Sigmoid colon (tissue), 7 donors: ENCODE data around the gene CFAP100. TPM values are rescaled to one million over a fixed set of nuclear protein-coding genes. Genes with fewer than 3 reads are reported as not detected.

Source experiments
- DNase-seq: peaks from one replicate; pipeline ENCODE4 v3.0.0-alpha.2; 2019
- H3K27ac ChIP-seq, 4 donors: fragments of 200-600 bp; sonication (generic); one replicate each; pipeline ENCODE4 v1.5.1; 2016 to 2019; ENCODE audit warnings: mild to moderate bottlenecking in 1 of 4
- H3K27me3 ChIP-seq, 3 donors: fragments of 200-600 bp; sonication (generic); one replicate each; pipeline ENCODE4 v1.5.1; 2019; ENCODE audit warnings: mild to moderate bottlenecking in 1 of 3
- H3K36me3 ChIP-seq, 4 donors: fragments of 200-600 bp; sonication (generic); one replicate each; pipeline ENCODE4 v1.5.1; 2016 to 2019
- H3K4me1 ChIP-seq, 4 donors: fragments of 200-600 bp; sonication (generic); one replicate each; pipeline ENCODE4 v1.5.1; 2017 to 2019
- H3K4me3 ChIP-seq, 4 donors: fragments of 200-600 bp; sonication (generic); one replicate each; pipeline ENCODE4 v1.5.1; 2017 to 2019; ENCODE audit warnings: mild to moderate bottlenecking in 2 of 4, moderate library complexity in 1 of 4
- H3K9me3 ChIP-seq, 4 donors: fragments of 200-600 bp in 3 of 4; sonication (generic) in 3 of 4; one replicate each; pipeline versions ENCODE4 v1.5.1 to v1.6.1; 2013 to 2019
- CTCF ChIP-seq, 4 experiments: fragments of 450-650 bp in 3 of 4; fragments of 200-600 bp in 1 of 4; IDR thresholded peaks; one replicate each; pipeline ENCODE4 v1.5.1; 2016 to 2019; ENCODE audit warnings: antibody characterized with exemption in 4 of 4, mild to moderate bottlenecking in 3 of 4, moderate library complexity in 2 of 4
- EP300 ChIP-seq, 4 donors: sonication (generic); formaldehyde crosslinking; IDR thresholded peaks; one replicate each; pipeline ENCODE4 v1.6.1; 2017; ENCODE audit warnings: antibody characterized with exemption in 4 of 4
- POLR2A ChIP-seq, 2 donors: fragments of 450-650 bp; IDR thresholded peaks; one replicate each; pipeline ENCODE4 v1.6.1; 2016; ENCODE audit warnings: antibody characterized with exemption in 2 of 2, mild to moderate bottlenecking in 2 of 2, moderate library complexity in 2 of 2
- POLR2AphosphoS5 ChIP-seq, 4 donors: sonication (generic); formaldehyde crosslinking; IDR thresholded peaks; one replicate each; pipeline ENCODE4 v1.6.1; 2017; ENCODE audit warnings: antibody characterized with exemption in 4 of 4
- WGBS, 2 donors: extraction: QIAGEN DNeasy Blood & Tissue Kit; methylation state at CpG; one replicate each; pipeline ENCODE4 v1.1.7; 2013; 5-methylcytosine and 5-hydroxymethylcytosine counted together
- intact Hi-C: fragments of 100-400 bp; cut with DNase I; formaldehyde crosslinking; loops from one replicate; pipeline ENCODE4 v1.15.1; 2023
- polyA plus RNA-seq, 3 donors: library from polyadenylated mRNA; stranded (reverse); fragments of 200-250 nt; gene quantifications; one replicate each; pipeline ENCODE4 v1.2.3, GENCODE V29; 2013
- total RNA-seq, 4 donors: library from RNA; depleted of rRNA; stranded (reverse); fragments of >200 nt; gene quantifications; one replicate each; pipeline ENCODE4 v1.1.0, GENCODE V29; 2016
- donor health status: healthy with polysubstance abuse.
- donor health status: Bipolar disorder and iron deficiency.
- donor health status: healthy.

The CFAP100 gene
- total and polyA plus RNA-seq, 7 donors = not detected

DNA sequence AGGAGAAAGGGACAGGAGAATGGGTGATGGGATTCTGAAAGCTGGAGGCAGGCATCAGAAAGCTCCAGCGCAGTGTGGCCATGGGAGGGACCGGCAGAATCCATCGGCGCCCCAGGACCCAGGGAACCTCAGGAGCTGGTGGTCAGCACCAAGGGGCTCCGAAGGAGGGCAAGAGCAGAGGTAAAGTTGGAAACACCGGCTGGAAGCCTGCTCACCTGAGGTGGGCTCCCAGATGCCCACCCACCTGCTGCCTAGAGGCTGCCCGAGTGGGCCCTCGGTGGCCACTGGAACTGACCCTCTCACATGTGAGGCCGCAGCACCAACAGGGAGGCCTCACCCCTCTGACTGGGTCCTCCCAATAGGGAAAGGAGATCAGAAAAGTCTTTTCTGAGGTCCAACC, 91.2 kb downstream of the CFAP100 start:
- intact Hi-C loops = no loop called here
- DNase-seq = no peak
- WGBS, 2 donors = 97% methylated on average over 9 of the region's 9 CpGs
- H3K4me3 ChIP-seq = no peak overlapping the region
- H3K27ac ChIP-seq = no peak overlapping the region
- H3K9me3 ChIP-seq = no peaks in the 10 kb centered on the region
- no peaks in the 10 kb centered on the region for H3K27me3 ChIP-seq
- no peaks in the 10 kb centered on the region for H3K4me1 ChIP-seq
- no peaks in the 10 kb centered on the region for H3K36me3 ChIP-seq
- TF ChIP-seq EP300 (IDR thresholded peaks at IDR 0.05) (no peak), CTCF (IDR thresholded peaks at IDR 0.05) (no peak), POLR2AphosphoS5 (IDR thresholded peaks at IDR 0.05) (no peak), POLR2A (IDR thresholded peaks at IDR 0.05) (no peak)

Other genes with a start within 250 kb of the CFAP100 start
- 10 to 100 TPM; 15.0 to 32.5 (median 27.6) TPM for gene ALDH1L1, start 214.3 kb upstream of the CFAP100 start, total RNA-seq
- gene ALDH1L1, start 214.3 kb upstream of the CFAP100 start, polyA plus RNA-seq = 10 to 100 TPM in 1 of 3 donors, 1 to 10 TPM in 2; 7.2 to 10.4 (median 8.5) TPM
- gene KLF15, start 37.5 kb upstream of the CFAP100 start, total RNA-seq = 10 to 100 TPM; 21.9 to 50.2 (median 35.2) TPM
- 1 to 10 TPM in 2 of 3 donors, under 1 TPM in 1; 0.69 to 5.4 (median 4.2) TPM for gene KLF15, start 37.5 kb upstream of the CFAP100 start, polyA plus RNA-seq
- gene ZXDC, start 81.0 kb downstream of the CFAP100 start, total RNA-seq = 10 to 100 TPM; 26.4 to 33.8 (median 28.9) TPM
- gene ZXDC, start 81.0 kb downstream of the CFAP100 start, polyA plus RNA-seq = 10 to 100 TPM in 1 of 3 donors, 1 to 10 TPM in 2; 5.5 to 14.4 (median 6.0) TPM
- gene UROC1, start 122.9 kb downstream of the CFAP100 start, total RNA-seq = not detected
- under 1 TPM in 1 of 3 donors, not detected in 2; 0.03 TPM for gene UROC1, start 122.9 kb downstream of the CFAP100 start, polyA plus RNA-seq
- gene CHST13, start 129.2 kb downstream of the CFAP100 start, total RNA-seq = under 1 TPM in 1 of 4 donors, not detected in 3; 0.66 TPM
- under 1 TPM; 0.25 to 0.60 (median 0.46) TPM for gene CHST13, start 129.2 kb downstream of the CFAP100 start, polyA plus RNA-seq
- under 1 TPM in 1 of 4 donors, not detected in 3; 0.54 TPM for gene C3orf22, start 164.0 kb downstream of the CFAP100 start, total RNA-seq
- gene C3orf22, start 164.0 kb downstream of the CFAP100 start, polyA plus RNA-seq = not detected